HepG2 (cell line): ENCODE measurements around the gene GP1BA. TPM values are rescaled to one million over a fixed set of nuclear protein-coding genes. Genes with fewer than 3 reads are reported as not detected.

Source experiments
- ATF1 ChIP-seq: IDR thresholded peaks from 2 replicates; pipeline ENCODE4 v1.6.1; 2016; ENCODE audit warnings: mild to moderate bottlenecking, control low read depth
- HNRNPLL ChIP-seq: fragments of 200-400 bp; formaldehyde crosslinking; IDR thresholded peaks from 2 replicates; pipeline ENCODE4 v1.6.1; 2017; ENCODE audit warnings: mild to moderate bottlenecking, low read depth, low read length; ENCODE audit not compliant: poor library complexity, severe bottlenecking
- JUNB ChIP-seq: sonication (generic); formaldehyde crosslinking; IDR thresholded peaks from 2 replicates; pipeline ENCODE4 v1.8.0; 2022; ENCODE audit warnings: missing genetic modification reagents, mild to moderate bottlenecking, borderline replicate concordance
- PCBP1 ChIP-seq: fragments of 200-400 bp; formaldehyde crosslinking; IDR thresholded peaks from 2 replicates; pipeline ENCODE4 v1.6.1; 2017; ENCODE audit warnings: mild to moderate bottlenecking, low read depth, low read length, borderline replicate concordance
- RAD51 ChIP-seq: fragments of 450-650 bp; IDR thresholded peaks from 2 replicates; pipeline ENCODE4 v1.6.1; 2016; ENCODE audit warnings: borderline replicate concordance
- SIN3A ChIP-seq: IDR thresholded peaks from 2 replicates; pipeline ENCODE4 v1.6.1; 2011; ENCODE audit warnings: low read depth, mild to moderate bottlenecking, control low read depth, low read length, borderline replicate concordance
- ZBTB38 ChIP-seq: sonication (generic); formaldehyde crosslinking; IDR thresholded peaks from 2 replicates; pipeline ENCODE4 v1.5.1; 2020; ENCODE audit warnings: mild to moderate bottlenecking, missing genetic modification reagents
- ZMAT3 ChIP-seq: sonication (generic); formaldehyde crosslinking; conservative IDR thresholded peaks from 2 replicates; pipeline ENCODE4 v1.7.0; 2021; ENCODE audit warnings: missing genetic modification reagents
- ZNF225 ChIP-seq: sonication (generic); formaldehyde crosslinking; IDR thresholded peaks from 2 replicates; pipeline ENCODE4 v1.4.0; 2020; ENCODE audit warnings: mild to moderate bottlenecking, missing genetic modification reagents
- ZNF790 ChIP-seq: sonication (generic); formaldehyde crosslinking; IDR thresholded peaks from 2 replicates; pipeline ENCODE4 v1.8.0; 2022; ENCODE audit warnings: missing genetic modification reagents, mild to moderate bottlenecking, borderline replicate concordance
- ZSCAN25 ChIP-seq: sonication (generic); formaldehyde crosslinking; IDR thresholded peaks from 2 replicates; pipeline ENCODE4 v1.8.0; 2022; ENCODE audit warnings: mild to moderate bottlenecking, missing genetic modification reagents
- polyA plus RNA-seq, 8 experiments: library from polyadenylated mRNA; depleted of rRNA in 3 of 8; stranded (reverse) in 7 of 8; unstranded in 1 of 8; fragments of >200 nt; fragmentation: Illumina TruSeq in 4 of 8; extraction: Trizol in 4 of 8; gene quantifications; 2 replicates each; pipeline versions ENCODE4 v1.2.1 to v1.2.3, GENCODE V29; 2011 to 2016; ENCODE audit warnings: low read depth in 4 of 8, missing spikeins in 1 of 8, mixed read lengths in 1 of 8; ENCODE audit not compliant: insufficient read depth in 1 of 8
- total RNA-seq, 5 experiments: library from RNA; depleted of rRNA; stranded (reverse); fragments of >200 nt; fragmentation: Illumina TruSeq; extraction: Trizol; gene quantifications; 2 replicates each; pipeline ENCODE4 v1.2.3, GENCODE V29; 2016; ENCODE audit warnings: low read depth in 1 of 5
- TF ChIP-seq, protein P1 (sequence below): sonication (generic); formaldehyde crosslinking; IDR thresholded peaks from 2 replicates; pipeline ENCODE4 v1.9.0; 2021; ENCODE audit warnings: missing genetic modification reagents, borderline replicate concordance
- TF ChIP-seq, protein P2 (sequence below): sonication (generic); formaldehyde crosslinking; IDR thresholded peaks from 2 replicates; pipeline ENCODE4 v1.4.0; 2020; ENCODE audit warnings: missing genetic modification reagents
- TF ChIP-seq, protein P3 (sequence below), 2 experiments: sonication (generic) in 1 of 2; formaldehyde crosslinking in 1 of 2; IDR thresholded peaks; 2 replicates each; pipeline versions ENCODE4 v1.6.1 to v1.9.0; 2014 to 2022; ENCODE audit warnings: antibody characterized with exemption in 1 of 2, borderline replicate concordance in 1 of 2, inconsistent platforms in 1 of 2, low read depth in 1 of 2, missing genetic modification reagents in 1 of 2

The GP1BA gene
- total and polyA plus RNA-seq, 2 of the 13 experiments (the other 11 are each of a cell fraction or from before 2014, with no cell fraction given) = not detected

- TF ChIP-seq, protein P1, sequence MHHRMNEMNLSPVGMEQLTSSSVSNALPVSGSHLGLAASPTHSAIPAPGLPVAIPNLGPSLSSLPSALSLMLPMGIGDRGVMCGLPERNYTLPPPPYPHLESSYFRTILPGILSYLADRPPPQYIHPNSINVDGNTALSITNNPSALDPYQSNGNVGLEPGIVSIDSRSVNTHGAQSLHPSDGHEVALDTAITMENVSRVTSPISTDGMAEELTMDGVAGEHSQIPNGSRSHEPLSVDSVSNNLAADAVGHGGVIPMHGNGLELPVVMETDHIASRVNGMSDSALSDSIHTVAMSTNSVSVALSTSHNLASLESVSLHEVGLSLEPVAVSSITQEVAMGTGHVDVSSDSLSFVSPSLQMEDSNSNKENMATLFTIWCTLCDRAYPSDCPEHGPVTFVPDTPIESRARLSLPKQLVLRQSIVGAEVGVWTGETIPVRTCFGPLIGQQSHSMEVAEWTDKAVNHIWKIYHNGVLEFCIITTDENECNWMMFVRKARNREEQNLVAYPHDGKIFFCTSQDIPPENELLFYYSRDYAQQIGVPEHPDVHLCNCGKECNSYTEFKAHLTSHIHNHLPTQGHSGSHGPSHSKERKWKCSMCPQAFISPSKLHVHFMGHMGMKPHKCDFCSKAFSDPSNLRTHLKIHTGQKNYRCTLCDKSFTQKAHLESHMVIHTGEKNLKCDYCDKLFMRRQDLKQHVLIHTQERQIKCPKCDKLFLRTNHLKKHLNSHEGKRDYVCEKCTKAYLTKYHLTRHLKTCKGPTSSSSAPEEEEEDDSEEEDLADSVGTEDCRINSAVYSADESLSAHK (CRISPR knock-in tag) = no peak
- peak; percentile 39; the same call in 1 of the 2 replicates for TF ChIP-seq ZMAT3 (CRISPR knock-in tag)
- peak; percentile 38; the same call in 1 of the 2 replicates for TF ChIP-seq ZNF225 (CRISPR knock-in tag)
- peak; percentile 65; the same call in 1 of the 2 replicates for TF ChIP-seq SIN3A
- TF ChIP-seq, protein P2, sequence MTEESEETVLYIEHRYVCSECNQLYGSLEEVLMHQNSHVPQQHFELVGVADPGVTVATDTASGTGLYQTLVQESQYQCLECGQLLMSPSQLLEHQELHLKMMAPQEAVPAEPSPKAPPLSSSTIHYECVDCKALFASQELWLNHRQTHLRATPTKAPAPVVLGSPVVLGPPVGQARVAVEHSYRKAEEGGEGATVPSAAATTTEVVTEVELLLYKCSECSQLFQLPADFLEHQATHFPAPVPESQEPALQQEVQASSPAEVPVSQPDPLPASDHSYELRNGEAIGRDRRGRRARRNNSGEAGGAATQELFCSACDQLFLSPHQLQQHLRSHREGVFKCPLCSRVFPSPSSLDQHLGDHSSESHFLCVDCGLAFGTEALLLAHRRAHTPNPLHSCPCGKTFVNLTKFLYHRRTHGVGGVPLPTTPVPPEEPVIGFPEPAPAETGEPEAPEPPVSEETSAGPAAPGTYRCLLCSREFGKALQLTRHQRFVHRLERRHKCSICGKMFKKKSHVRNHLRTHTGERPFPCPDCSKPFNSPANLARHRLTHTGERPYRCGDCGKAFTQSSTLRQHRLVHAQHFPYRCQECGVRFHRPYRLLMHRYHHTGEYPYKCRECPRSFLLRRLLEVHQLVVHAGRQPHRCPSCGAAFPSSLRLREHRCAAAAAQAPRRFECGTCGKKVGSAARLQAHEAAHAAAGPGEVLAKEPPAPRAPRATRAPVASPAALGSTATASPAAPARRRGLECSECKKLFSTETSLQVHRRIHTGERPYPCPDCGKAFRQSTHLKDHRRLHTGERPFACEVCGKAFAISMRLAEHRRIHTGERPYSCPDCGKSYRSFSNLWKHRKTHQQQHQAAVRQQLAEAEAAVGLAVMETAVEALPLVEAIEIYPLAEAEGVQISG (CRISPR knock-in tag) = peak; percentile 88
- TF ChIP-seq, protein P3, sequence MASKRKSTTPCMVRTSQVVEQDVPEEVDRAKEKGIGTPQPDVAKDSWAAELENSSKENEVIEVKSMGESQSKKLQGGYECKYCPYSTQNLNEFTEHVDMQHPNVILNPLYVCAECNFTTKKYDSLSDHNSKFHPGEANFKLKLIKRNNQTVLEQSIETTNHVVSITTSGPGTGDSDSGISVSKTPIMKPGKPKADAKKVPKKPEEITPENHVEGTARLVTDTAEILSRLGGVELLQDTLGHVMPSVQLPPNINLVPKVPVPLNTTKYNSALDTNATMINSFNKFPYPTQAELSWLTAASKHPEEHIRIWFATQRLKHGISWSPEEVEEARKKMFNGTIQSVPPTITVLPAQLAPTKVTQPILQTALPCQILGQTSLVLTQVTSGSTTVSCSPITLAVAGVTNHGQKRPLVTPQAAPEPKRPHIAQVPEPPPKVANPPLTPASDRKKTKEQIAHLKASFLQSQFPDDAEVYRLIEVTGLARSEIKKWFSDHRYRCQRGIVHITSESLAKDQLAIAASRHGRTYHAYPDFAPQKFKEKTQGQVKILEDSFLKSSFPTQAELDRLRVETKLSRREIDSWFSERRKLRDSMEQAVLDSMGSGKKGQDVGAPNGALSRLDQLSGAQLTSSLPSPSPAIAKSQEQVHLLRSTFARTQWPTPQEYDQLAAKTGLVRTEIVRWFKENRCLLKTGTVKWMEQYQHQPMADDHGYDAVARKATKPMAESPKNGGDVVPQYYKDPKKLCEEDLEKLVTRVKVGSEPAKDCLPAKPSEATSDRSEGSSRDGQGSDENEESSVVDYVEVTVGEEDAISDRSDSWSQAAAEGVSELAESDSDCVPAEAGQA (IDR thresholded peaks at IDR 0.05; ENCODE audit: low read depth) = peak; percentile 84; the same call in 1 of the 2 replicates
- TF ChIP-seq, protein P3 (CRISPR knock-in tag; IDR thresholded peaks at IDR 0.05; ENCODE audit: borderline replicate concordance) = no peak; the same call in 1 of the 2 replicates
- peak; percentile 52; the same call in 1 of the 2 replicates for TF ChIP-seq JUNB (CRISPR knock-in tag)
- peak; percentile 55; the same call in 1 of the 2 replicates for TF ChIP-seq ZSCAN25 (CRISPR knock-in tag)
- TF ChIP-seq PCBP1 = peak; percentile 73
- TF ChIP-seq ZBTB38 (CRISPR knock-in tag) = peak; percentile 70
- TF ChIP-seq RAD51 = no peak
- peak; percentile 76; the same call in 1 of the 2 replicates for TF ChIP-seq ATF1 (CRISPR knock-in tag)
- TF ChIP-seq HNRNPLL = no peak
- TF ChIP-seq ZNF790 (CRISPR knock-in tag) = 0 out of 2 replicates have a peak, but pooled peaks have one; percentile 79
Observed at GRCh38 chr17:4967539-4968485, 35.7 kb downstream of the GP1BA start, which contains the start of gene SPAG7 (continued).
